Activated T-cell treated with anti-CD3 and anti-CD28 coated beads, Interleukin-2, amount 50 U/mL, for 4 hours (primary cell): ENCODE data around the gene RFTN1. TPM values are rescaled to one million over a fixed set of nuclear protein-coding genes. Genes with fewer than 3 reads are reported as not detected.

Source experiments
- ATAC-seq, 2 donors: fragments of 200-7000 bp; cut with Tn5 transposase; one replicate each; pipeline ENCODE4 v1.10.0; 2021
- DNase-seq: peaks from one replicate; pipeline ENCODE4 v3.0.0-alpha.2; 2020
- H3K27me3 Mint-ChIP-seq: one replicate; pipeline ENCODE4 v1.8.0; 2021; ENCODE audit warnings: low read depth, mixed read lengths
- H3K36me3 Mint-ChIP-seq: one replicate; pipeline ENCODE4 v1.8.0; 2022; ENCODE audit warnings: mixed read lengths; ENCODE audit not compliant: insufficient read depth
- H3K4me1 Mint-ChIP-seq: one replicate; pipeline ENCODE4 v1.8.0; 2021; ENCODE audit warnings: low read depth, mixed read lengths
- H3K4me3 Mint-ChIP-seq: one replicate; pipeline ENCODE4 v1.8.0; 2021; ENCODE audit warnings: mild to moderate bottlenecking, moderate library complexity, mixed read lengths
- H3K9me3 Mint-ChIP-seq: one replicate; pipeline ENCODE4 v1.8.0; 2021; ENCODE audit warnings: mixed read lengths
- total RNA-seq, 3 donors: library from RNA; stranded (reverse); gene quantifications; one replicate each; pipeline ENCODE4 v1.2.1, GENCODE V29; 2021

Gene RFTN1
- total RNA-seq, 3 donors from 2014 or later = 52.9 to 72.4 (median 69.6) TPM

DNA sequence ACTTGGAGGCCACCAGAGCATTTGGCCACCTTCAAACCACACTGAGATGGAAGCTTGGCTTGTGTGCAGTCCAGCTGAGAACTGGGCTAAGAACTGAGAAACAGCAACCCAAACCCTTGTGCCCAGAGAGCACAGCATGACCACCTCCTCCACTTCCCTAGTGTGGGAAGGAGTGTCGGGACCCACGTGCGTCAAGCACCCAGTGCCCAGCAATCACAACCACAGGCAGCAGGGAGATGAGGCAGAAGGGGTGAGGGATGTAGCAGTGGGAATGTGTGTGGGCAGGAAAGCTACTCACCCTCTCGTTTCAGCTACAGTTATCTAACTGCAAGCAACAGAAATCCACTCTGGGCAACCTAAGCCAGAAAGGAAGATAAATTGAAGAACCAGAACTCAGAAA, 25.0 kb upstream of the RFTN1 start:
- Mint-ChIP-seq H3K36me3 (no peaks in the 10 kb centered on the region), H3K27me3 (peaks cover 15% of the 10 kb centered on the region), H3K9me3 (no peaks in the 10 kb centered on the region), H3K4me1 (no peaks in the 10 kb centered on the region), H3K4me3 (no peak overlapping the region)
- ATAC-seq (no peak), DNase-seq (no peak)

DNA sequence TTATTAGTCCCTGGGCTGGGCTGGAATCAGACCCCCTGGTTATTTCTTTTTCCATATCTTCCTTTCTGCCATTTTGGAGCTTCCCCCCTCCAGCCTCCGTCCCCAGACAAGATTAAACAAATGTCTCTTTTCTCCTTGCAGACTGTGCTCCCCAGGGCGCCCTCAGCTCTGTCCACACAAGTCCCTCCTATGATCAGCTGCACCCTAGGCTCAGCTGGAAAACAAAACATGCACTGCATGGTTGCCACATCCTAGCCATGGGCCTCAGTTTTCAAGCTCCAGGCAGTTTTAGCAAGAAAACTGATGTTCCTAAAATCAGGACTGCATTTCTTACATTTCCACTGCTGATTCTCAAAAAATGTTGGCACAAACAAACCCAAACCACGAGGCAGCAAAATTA, 23.5 kb upstream of the RFTN1 start:
- H3K4me1 Mint-ChIP-seq = no peaks in the 10 kb centered on the region
- no peaks in the 10 kb centered on the region for H3K36me3 Mint-ChIP-seq
- ATAC-seq = no peak
- no peak for DNase-seq
- no peaks in the 10 kb centered on the region for H3K9me3 Mint-ChIP-seq
- peaks cover 15% of the 10 kb centered on the region for H3K27me3 Mint-ChIP-seq
- H3K4me3 Mint-ChIP-seq = no peak overlapping the region

GRCh38 chr3:16536344-16536663, 22.8 kb upstream of the RFTN1 start:
- Mint-ChIP-seq H3K27me3 (peaks cover 15% of the 10 kb centered on the region), H3K4me3 (no peak overlapping the region), H3K9me3 (no peaks in the 10 kb centered on the region), H3K4me1 (no peaks in the 10 kb centered on the region), H3K36me3 (no peaks in the 10 kb centered on the region)
- no peak for ATAC-seq
- no peak for DNase-seq

DNA sequence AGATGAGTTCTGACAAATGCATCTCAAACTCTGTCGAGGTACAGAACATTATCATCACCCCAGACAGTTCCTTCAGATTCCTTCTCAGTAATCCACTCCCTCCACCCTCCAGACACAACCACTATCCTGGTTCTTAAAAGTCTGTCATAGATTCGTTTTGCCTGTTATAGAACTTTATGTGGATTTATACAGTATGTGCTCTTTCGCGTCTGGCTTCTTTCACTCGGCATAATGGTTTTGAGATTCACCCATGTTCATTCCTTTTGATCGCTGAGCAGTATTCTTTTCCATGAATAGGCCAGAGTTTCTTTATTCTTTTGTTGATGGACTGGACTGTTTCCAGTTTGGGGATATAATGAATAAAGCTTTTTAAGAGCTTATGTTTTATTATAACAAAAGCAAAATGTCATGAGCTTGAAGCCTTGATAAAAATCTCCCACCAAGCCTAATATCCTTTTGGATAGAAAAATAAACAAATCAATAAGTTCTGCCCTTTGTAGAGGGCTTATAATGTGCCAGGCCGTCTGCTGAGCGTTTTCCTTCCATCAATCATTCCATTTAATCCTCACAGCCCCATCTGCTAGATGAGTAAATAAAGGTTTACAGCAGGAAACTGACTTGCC, 21.3 kb upstream of the RFTN1 start:
- Mint-ChIP-seq H3K9me3 (no peaks in the 10 kb centered on the region), H3K4me3 (no peak overlapping the region)
- ATAC-seq = no peak

GRCh38 chr3:16533928-16534574, 20.6 kb upstream of the RFTN1 start:
- peaks cover 4% of the 10 kb centered on the region for H3K4me1 Mint-ChIP-seq
- peaks cover 15% of the 10 kb centered on the region for H3K27me3 Mint-ChIP-seq
- H3K36me3 Mint-ChIP-seq = no peaks in the 10 kb centered on the region
- no peaks in the 10 kb centered on the region for H3K9me3 Mint-ChIP-seq
- ATAC-seq = no peak
- H3K4me3 Mint-ChIP-seq = no peak overlapping the region
- DNase-seq = no peak

More for the DNA sequence above, 21.3 kb upstream of the RFTN1 start:
- Mint-ChIP-seq H3K36me3 (no peaks in the 10 kb centered on the region), H3K4me1 (no peaks in the 10 kb centered on the region), H3K27me3 (peaks cover 15% of the 10 kb centered on the region)
- DNase-seq = no peak

GRCh38 chr3:16529264-16529663, 15.8 kb upstream of the RFTN1 start:
- Mint-ChIP-seq H3K9me3 (peaks cover 3% of the 10 kb centered on the region), H3K4me1 (peaks cover 4% of the 10 kb centered on the region), H3K36me3 (no peaks in the 10 kb centered on the region), H3K27me3 (no peaks in the 10 kb centered on the region), H3K4me3 (no peak overlapping the region)
- no peak for DNase-seq
- no peak for ATAC-seq

DNA sequence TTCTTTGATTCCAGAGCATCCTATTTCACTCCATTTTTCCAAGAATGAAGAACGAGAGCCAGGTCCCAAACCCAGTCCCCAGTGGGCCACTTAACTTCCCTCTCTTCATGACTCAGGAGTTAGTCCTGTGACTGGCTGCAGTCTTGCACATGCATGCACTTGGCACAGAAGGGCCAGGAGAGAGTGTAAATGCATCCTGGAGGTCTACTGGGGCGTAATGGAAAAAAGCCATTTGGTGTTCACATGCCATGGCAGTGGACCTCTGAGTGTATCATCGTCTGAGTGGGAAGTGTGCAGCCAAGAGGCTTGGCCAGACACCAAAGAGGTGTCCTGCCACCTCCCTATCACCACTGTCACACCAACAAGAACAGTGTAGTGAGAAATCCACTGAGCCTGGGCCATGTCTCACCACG, 15.1 kb upstream of the RFTN1 start:
- no peak for ATAC-seq
- DNase-seq = no peak
- Mint-ChIP-seq H3K4me3 (no peak overlapping the region), H3K36me3 (no peaks in the 10 kb centered on the region), H3K4me1 (peaks cover 4% of the 10 kb centered on the region), H3K9me3 (peaks cover 3% of the 10 kb centered on the region), H3K27me3 (no peaks in the 10 kb centered on the region)

DNA sequence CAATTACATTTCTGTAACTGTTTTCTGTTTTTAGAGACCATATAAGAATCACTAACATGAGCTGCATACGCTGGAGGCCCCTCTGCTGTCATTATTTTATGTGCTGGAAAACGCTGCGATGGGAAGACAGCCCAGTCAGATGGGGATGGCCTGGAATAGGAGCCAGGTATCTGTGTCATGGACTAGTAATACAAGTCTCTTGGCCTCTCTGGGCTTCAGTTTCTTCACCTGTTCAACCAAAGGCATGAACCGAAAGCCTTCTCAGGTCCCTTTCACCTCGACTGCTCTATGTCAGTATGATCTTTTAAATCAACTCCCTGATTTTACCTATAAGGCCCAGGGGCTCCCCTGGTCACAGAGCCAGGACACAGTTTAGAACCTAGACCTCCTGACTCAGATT, 14.6 kb upstream of the RFTN1 start:
- peaks cover 8% of the 10 kb centered on the region for H3K9me3 Mint-ChIP-seq

DNA sequence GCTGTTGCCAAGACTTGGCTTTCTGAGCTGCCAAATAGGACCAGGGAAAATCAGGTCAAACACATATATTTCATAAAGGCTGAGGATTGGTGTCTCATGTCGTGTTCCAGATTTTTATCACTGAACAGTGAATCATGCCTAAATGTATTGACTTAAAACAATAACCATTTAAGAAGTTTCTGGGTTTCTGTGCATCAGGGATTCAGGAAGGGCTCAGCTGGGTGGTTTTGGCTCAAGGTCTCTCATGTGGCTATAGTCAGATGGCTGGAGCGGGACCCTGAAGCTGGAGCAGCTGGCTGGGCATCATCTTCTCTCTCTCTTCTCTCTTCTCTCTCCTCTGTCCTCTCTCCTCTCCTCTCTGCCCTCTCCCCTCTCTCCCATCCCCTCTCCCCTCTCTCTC, 10.7 kb upstream of the RFTN1 start:
- Mint-ChIP-seq H3K27me3 (no peaks in the 10 kb centered on the region), H3K9me3 (peaks cover 16% of the 10 kb centered on the region), H3K4me1 (peaks cover 30% of the 10 kb centered on the region), H3K4me3 (no peak overlapping the region), H3K36me3 (no peaks in the 10 kb centered on the region)
- DNase-seq (no peak), ATAC-seq (no peak)

More for the DNA sequence above, 14.6 kb upstream of the RFTN1 start:
- DNase-seq (no peak), ATAC-seq (no peak)
- no peak overlapping the region for H3K4me3 Mint-ChIP-seq
- no peaks in the 10 kb centered on the region for H3K36me3 Mint-ChIP-seq
- no peaks in the 10 kb centered on the region for H3K27me3 Mint-ChIP-seq
- H3K4me1 Mint-ChIP-seq = peaks cover 8% of the 10 kb centered on the region

GRCh38 chr3:16523778-16524177, 10.3 kb upstream of the RFTN1 start:
- Mint-ChIP-seq H3K4me3 (no peak overlapping the region), H3K36me3 (no peaks in the 10 kb centered on the region), H3K9me3 (peaks cover 16% of the 10 kb centered on the region), H3K4me1 (peaks cover 30% of the 10 kb centered on the region), H3K27me3 (no peaks in the 10 kb centered on the region)
- ATAC-seq (no peak), DNase-seq (no peak)

DNA sequence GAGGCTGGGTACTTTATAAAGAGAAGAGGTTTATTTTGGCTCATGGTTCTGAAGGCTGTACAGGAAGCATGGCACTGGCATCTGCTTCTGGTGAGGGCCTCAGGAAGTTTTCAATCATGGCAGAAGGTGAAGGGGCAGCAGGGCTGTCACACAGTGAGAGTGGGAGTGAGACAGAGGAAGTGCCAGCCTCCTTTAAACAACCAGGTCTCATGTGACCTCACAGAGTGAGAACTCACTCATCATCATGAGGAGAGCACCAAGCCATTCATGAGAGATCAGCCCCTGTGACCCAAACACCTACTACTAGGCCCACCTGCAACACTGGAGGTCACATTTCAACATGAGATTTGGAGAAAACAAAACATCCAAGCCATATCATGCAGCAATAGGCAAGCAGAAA, 9.3 kb upstream of the RFTN1 start:
- H3K27me3 Mint-ChIP-seq = no peaks in the 10 kb centered on the region
- no peak overlapping the region for H3K4me3 Mint-ChIP-seq
- ATAC-seq (no peak), DNase-seq (no peak)
- peaks cover 34% of the 10 kb centered on the region for H3K4me1 Mint-ChIP-seq
- peaks cover 16% of the 10 kb centered on the region for H3K9me3 Mint-ChIP-seq
- no peaks in the 10 kb centered on the region for H3K36me3 Mint-ChIP-seq

DNA sequence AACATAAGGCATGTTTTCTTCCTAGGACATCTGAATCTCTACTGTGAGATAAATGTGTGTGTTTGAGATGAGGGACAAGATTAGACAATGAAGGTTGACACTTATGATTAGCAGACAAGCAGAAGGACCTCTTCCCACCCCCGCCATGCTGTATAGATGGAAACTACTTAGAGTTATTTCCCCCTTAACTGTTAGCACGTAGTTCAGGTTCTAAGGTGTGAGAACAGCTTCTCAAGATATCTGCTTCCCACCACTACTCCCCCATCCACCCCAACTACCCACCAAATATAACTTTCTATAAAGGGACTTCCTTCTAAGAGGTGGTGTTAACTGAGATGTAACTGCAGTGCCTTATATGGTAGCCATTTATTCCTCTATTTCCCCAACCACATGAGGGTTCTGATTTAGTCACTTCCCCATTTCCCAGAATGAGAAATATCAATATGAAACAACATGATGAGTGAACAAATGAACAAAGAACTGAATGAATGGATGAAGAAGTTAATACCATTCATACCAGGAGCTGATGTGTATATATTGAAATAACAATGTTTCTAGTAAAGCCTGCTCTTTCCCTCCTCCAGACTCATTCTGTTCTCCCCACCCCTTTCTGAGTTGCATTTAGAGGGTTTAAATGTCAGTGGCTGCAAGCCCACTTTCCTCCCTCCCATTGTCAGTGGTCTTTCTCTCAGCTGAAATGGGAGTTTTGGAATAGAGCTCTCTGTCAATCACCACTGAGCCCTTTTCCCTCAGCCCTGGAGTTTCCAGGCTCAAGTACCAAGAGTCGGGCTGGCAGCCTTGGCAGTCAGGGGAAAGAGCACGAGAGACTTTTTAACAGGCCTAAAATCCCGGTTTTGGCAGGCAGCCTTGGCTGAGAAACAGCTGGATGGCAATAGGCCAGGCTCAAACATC, 7.7 kb upstream of the RFTN1 start:
- peaks cover 16% of the 10 kb centered on the region for H3K9me3 Mint-ChIP-seq
- H3K4me3 Mint-ChIP-seq = no peak overlapping the region
- H3K4me1 Mint-ChIP-seq = peaks cover 42% of the 10 kb centered on the region
- ATAC-seq = peak; percentile 80 to 83
- no peak for DNase-seq
- no peaks in the 10 kb centered on the region for H3K36me3 Mint-ChIP-seq
- H3K27me3 Mint-ChIP-seq = no peaks in the 10 kb centered on the region

DNA sequence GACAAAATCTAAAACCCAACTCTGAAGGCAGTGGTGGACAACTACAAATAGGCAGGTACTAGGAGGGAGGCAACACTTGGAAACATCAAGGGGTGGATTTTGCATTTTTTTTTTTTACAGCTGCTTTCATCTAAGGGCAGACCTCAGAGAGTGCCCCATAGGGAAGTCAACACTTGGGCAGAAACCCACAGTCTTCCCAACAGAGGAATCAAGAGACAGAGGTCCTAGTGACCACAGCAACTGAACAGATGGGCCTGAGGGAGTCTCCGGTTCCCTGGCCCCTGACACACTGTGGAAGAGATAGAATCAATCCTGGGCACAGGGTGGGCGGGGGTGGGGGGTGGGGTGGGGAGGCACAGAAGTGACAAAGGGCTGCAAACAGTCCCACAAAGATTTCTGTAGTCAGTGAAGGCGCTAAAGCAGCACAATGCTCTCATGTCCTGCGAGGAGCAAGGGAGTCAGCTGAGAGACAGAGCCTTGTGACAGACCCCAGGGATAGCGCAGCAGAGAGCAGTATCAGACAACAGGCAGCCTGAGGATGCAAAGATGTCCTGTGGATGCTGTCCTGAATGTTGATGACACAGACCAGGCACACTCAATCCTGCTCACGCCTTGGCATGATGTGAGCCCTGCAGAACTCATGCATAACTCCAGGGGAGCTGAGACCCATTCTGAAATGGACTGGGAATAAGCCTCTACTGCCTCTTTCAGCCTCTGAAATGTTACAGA, 6.9 kb upstream of the RFTN1 start:
- peak in 1 of 2 donors; percentile 2 for ATAC-seq
- H3K36me3 Mint-ChIP-seq = no peaks in the 10 kb centered on the region
- peaks cover 16% of the 10 kb centered on the region for H3K9me3 Mint-ChIP-seq
- H3K4me3 Mint-ChIP-seq = no peak overlapping the region
- peaks cover 48% of the 10 kb centered on the region for H3K4me1 Mint-ChIP-seq
- H3K27me3 Mint-ChIP-seq = no peaks in the 10 kb centered on the region
- no peak for DNase-seq

DNA sequence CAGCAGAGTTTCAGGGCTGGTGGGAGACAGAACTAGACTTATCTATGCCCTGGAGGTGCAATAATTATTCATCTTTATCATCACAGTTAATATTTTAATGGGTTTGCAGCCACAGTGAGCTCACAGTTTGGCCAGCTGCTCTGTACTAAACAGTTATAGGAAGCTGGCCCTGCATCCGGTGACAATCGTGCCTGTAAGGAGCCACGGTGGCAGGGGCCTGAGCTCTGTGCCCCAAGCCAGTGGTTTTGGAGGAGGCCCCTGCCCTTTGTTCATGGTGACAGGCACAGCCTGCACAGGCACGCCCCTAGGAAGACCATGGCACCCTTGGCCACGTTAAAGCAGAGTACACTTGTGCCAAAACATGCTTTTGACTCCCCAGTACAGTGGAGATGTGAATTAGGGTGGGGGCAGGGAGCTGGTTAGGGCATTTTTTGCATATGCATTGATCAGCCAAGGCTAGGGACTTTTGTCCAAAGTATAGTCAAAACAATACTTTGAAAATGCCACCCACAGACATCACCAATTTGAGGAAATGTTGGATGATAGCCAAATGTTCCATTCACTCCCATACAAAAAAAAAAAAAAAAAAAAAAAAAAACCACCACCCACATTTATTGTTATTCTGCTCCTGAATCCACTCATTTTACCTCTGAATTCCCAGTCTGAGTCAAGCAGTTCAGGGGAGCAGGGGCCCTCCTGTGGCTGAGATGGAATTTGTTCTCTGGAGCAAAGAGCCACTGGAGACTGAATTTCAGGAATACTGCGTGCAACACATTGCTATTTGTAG, 3.4 kb upstream of the RFTN1 start:
- Mint-ChIP-seq H3K9me3 (no peaks in the 10 kb centered on the region), H3K4me1 (peaks cover 54% of the 10 kb centered on the region), H3K27me3 (no peaks in the 10 kb centered on the region), H3K4me3 (no peak overlapping the region), H3K36me3 (no peaks in the 10 kb centered on the region)
- ATAC-seq (no peak), DNase-seq (no peak)
